Measurements from ENCODE around the gene TMEM80. TPM values are rescaled to one million over a fixed set of nuclear protein-coding genes. Genes with fewer than 3 reads are reported as not detected.
"Not testable (repeated sequence)": the region's sequence is repeated elsewhere in the genome, so short reads cannot be mapped to it uniquely, and the experiment has no call there.

TMEM80 gene
- total and polyA plus RNA-seq, 4 experiments from 2014 or later: 27.0 to 47.3 (median 38.6) TPM

DNA sequence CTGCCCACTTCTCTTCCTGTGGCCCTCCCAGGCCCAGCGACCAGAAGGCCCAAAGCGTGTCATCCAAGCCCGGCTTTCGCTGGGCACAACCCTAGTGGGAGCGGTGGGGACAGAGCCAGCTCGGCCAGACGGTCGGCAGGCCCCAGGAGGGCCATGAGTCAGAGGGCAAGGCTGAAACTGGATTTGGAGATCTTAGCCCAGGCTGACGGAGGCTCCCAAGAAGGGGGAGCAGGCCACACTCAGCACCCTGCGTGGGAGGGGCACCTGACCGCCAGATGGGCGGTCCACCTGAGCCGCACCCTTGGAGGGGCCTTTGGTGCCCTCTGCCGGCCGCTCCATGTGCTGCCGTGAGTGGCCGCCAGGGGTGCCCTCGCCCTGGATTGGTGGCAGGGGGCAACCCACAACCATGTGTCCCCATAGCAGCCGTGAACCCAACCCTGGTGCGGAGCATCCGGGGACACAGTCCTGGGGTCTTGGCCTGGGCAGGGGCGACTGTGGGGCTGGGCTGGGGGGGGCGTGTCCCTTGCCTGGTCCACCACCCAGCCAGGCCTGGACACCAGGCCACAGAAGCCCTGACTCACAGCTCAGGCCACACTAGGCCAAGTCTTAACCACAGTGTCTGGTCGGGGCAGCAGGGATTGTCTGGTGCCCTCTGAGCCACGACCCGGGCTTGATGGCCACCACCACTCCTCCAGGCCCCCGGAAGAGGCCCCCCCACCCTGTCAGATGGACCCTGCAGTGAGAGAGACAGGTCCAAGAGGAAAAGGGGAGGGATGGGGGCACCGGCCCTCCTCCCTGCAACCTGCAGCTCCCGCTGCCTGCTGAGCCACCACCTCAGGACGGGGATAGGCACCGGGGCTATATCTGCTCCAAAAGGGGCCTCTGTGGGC lies 32.5 kb downstream of the TMEM80 start:
- POLR2A ChIA-PET (ENCODE audit: partially characterized antibody): interaction anchor here (1.1 to 3.8 kb wide), 4 partner anchors 10 to 173 kb away, joined by 4 to 40 read pairs (median 26); partner anchors contain the start of genes PHRF1 and TALDO1
- Mint-ChIP-seq H3K9me3 (peaks cover 0 to under 1% (median 0%) of the 10 kb centered on the region in 8 donors), H3K27ac (no peak overlapping the region), H3K4me1 (peaks cover 4 to 13% (median 9%) of the 10 kb centered on the region in 4 donors), H3K4me3 (no peak overlapping the region), H3K36me3 (no peaks in the 10 kb centered on the region), H3K27me3 (peaks cover 1 to 2% of the 10 kb centered on the region in 2 donors)
- intact Hi-C loops (cut with micrococcal nuclease): loop anchor here (1.0 to 10.0 kb wide), 4 partner anchors 19 to 273 kb away; partner anchors contain the start of genes PTDSS2 and TALDO1
- Histone ChIP-seq H3K36me3 (ENCODE audit: insufficient read depth, low read length) (no peaks in the 10 kb centered on the region), H3K4me3 (ENCODE audit: low read length in 2 of 2) (no peak overlapping the region), H3K4me1 (ENCODE audit: insufficient read depth, low read length) (peaks cover 26% of the 10 kb centered on the region), H3K27me3 (ENCODE audit: insufficient read depth, low read length) (no peaks in the 10 kb centered on the region), H3K27ac (ENCODE audit: low read depth, low read length) (no peak overlapping the region), H3K9me3 (ENCODE audit: control insufficient read depth in 1 of 2, low read length in 2 of 2) (no peaks in the 10 kb centered on the region)
- peak; percentile 71 to 78 (median 75) for DNase-seq
- CTCF ChIA-PET (ENCODE audit: partially characterized antibody): interaction anchor here (1.1 to 4.0 kb wide), 7 partner anchors 14 to 174 kb away, joined by 4 to 41 read pairs (median 6); partner anchors contain the start of genes DEAF1 and TMEM80

DNA sequence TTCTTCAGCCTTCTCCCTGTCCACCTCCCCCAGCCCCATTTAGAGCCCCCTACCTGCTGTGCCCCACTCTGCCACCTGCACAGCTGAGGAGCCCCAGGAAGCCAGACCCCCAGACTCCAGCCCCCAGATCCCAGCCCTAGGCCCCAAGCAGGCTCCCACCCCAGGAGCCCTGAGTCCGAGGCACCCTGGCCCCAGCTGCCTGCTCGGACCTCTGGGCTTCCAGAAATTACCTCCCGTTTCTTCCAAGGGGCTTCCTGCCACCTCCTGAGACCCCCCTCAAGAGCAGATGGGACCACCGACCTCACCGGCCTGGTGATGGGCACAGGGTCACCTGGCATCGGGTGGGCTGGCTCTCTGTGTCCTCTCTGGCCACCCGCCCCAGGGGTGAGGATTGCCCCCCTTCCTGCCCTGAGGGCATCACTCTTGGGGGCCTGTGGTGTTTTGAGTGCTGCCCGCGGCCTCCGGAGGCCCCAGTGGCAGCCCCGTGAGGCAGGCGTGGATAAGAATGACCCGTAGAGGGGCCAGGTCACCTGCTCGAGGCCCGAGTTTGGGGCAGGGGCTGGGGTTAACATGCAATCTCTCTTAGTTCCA lies 33.4 kb downstream of the TMEM80 start:
- no peaks in the 10 kb centered on the region for H3K27me3 Mint-ChIP-seq
- H3K9me3 ChIP-seq (ENCODE audit: control insufficient read depth in 1 of 2, low read length in 2 of 2): no peaks in the 10 kb centered on the region
- intact Hi-C loops (cut with micrococcal nuclease): loop anchor here (1.0 to 10.0 kb wide), 4 partner anchors 18 to 274 kb away; partner anchors contain the start of genes PTDSS2 and TALDO1
- ChIA-PET CTCF (ENCODE audit: partially characterized antibody) (interaction anchor here (1.1 to 4.0 kb wide), 4 partner anchors 14 to 175 kb away, joined by 4 to 41 read pairs (median 17); partner anchors contain the start of genes DEAF1 and TMEM80), POLR2A (ENCODE audit: partially characterized antibody) (interaction anchor here (3.7 kb wide), 1 partner anchor 19 kb away, joined by 30 read pairs; the partner anchor contains the start of gene TALDO1)
- H3K4me1 Mint-ChIP-seq: peaks cover 0 to 8% (median 4%) of the 10 kb centered on the region in 4 donors
- peaks cover 26% of the 10 kb centered on the region for H3K4me1 ChIP-seq (ENCODE audit: insufficient read depth, low read length)
- no peaks in the 10 kb centered on the region for H3K27me3 ChIP-seq (ENCODE audit: insufficient read depth, low read length)
- H3K9me3 Mint-ChIP-seq: no peaks in the 10 kb centered on the region
- no peak overlapping the region for H3K27ac ChIP-seq (ENCODE audit: low read depth, low read length)
- H3K27ac Mint-ChIP-seq: no peak overlapping the region
- no peak overlapping the region for H3K4me3 ChIP-seq (ENCODE audit: low read length in 2 of 2)
- H3K36me3 ChIP-seq (ENCODE audit: insufficient read depth, low read length): no peaks in the 10 kb centered on the region
- no peak for DNase-seq
- H3K36me3 Mint-ChIP-seq: no peaks in the 10 kb centered on the region
- H3K4me3 Mint-ChIP-seq: no peak overlapping the region

- Mint-ChIP-seq H3K4me3 (peak overlapping the region in 1 of 8 donors; percentile 45), H3K4me1 (peaks cover 0 to 8% (median 4%) of the 10 kb centered on the region in 4 donors), H3K27me3 (no peaks in the 10 kb centered on the region)
Observed at GRCh38 chr11:729492-730074, 34.0 kb downstream of the TMEM80 start.

DNA sequence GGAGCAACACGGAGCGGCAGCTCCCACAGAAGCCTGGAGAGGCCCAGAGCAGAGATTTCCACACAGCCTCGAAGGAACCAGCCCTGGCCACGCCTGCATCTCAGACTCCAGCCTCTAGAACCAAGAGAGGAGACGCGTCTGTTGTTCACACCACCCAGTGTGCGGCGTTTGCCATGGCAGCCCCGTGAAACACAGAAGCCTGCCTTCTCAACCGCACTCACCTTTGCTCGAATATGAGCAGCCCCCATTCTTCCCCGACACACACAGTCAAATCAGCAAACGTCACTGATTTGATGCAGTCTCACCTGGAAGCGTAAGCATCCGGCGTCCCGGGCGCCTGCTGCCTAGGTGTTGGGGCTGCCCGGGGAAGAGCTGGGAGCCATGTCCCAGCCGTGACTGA lies 37.5 kb downstream of the TMEM80 start:
- DNase-seq: no peak
- intact Hi-C loops (cut with micrococcal nuclease): no loop called here
- Mint-ChIP-seq H3K4me3 (no peak overlapping the region), H3K36me3 (no peaks in the 10 kb centered on the region), H3K4me1 (peaks cover 11 to 15% (median 12%) of the 10 kb centered on the region in 4 donors), H3K27ac (no peak overlapping the region), H3K27me3 (no peaks in the 10 kb centered on the region), H3K9me3 (no peaks in the 10 kb centered on the region)
- no peaks in the 10 kb centered on the region for H3K36me3 ChIP-seq (ENCODE audit: insufficient read depth, low read length)
- H3K4me1 ChIP-seq (ENCODE audit: insufficient read depth, low read length): peaks cover 12% of the 10 kb centered on the region
- no peaks in the 10 kb centered on the region for H3K9me3 ChIP-seq (ENCODE audit: control insufficient read depth in 1 of 2, low read length in 2 of 2)
- CTCF ChIA-PET (ENCODE audit: partially characterized antibody): interaction anchor here (1.1 kb wide), 1 partner anchor 29 kb away, joined by 3 read pairs; no protein-coding TSS in a partner anchor
- POLR2A ChIA-PET (ENCODE audit: partially characterized antibody): no interaction called here
- H3K27ac ChIP-seq (ENCODE audit: low read depth, low read length): no peak overlapping the region
- no peak overlapping the region for H3K4me3 ChIP-seq (ENCODE audit: low read length in 2 of 2)
- H3K27me3 ChIP-seq (ENCODE audit: insufficient read depth, low read length): no peaks in the 10 kb centered on the region

More at GRCh38 chr11:729492-730074, 34.0 kb downstream of the TMEM80 start:
- Mint-ChIP-seq H3K36me3 (no peaks in the 10 kb centered on the region), H3K27ac (no peak overlapping the region), H3K9me3 (no peaks in the 10 kb centered on the region)
- POLR2A ChIA-PET (ENCODE audit: partially characterized antibody): no interaction called here
- H3K36me3 ChIP-seq (ENCODE audit: insufficient read depth, low read length): no peaks in the 10 kb centered on the region
- CTCF ChIA-PET (ENCODE audit: partially characterized antibody): interaction anchor here (1.1 to 4.0 kb wide), 3 partner anchors 9 to 175 kb away, joined by 3 to 41 read pairs (median 5); no protein-coding TSS in a partner anchor
- H3K4me3 ChIP-seq (ENCODE audit: low read length in 2 of 2): no peak overlapping the region
- no peaks in the 10 kb centered on the region for H3K9me3 ChIP-seq (ENCODE audit: control insufficient read depth in 1 of 2, low read length in 2 of 2)
- no peak overlapping the region for H3K27ac ChIP-seq (ENCODE audit: low read depth, low read length)
- H3K27me3 ChIP-seq (ENCODE audit: insufficient read depth, low read length): no peaks in the 10 kb centered on the region
- intact Hi-C loops (cut with micrococcal nuclease): loop anchor here (10.0 kb wide), 1 partner anchor 275 kb away; the partner anchor contains the start of gene PTDSS2
- no peak for DNase-seq
- H3K4me1 ChIP-seq (ENCODE audit: insufficient read depth, low read length): peaks cover 26% of the 10 kb centered on the region

DNA sequence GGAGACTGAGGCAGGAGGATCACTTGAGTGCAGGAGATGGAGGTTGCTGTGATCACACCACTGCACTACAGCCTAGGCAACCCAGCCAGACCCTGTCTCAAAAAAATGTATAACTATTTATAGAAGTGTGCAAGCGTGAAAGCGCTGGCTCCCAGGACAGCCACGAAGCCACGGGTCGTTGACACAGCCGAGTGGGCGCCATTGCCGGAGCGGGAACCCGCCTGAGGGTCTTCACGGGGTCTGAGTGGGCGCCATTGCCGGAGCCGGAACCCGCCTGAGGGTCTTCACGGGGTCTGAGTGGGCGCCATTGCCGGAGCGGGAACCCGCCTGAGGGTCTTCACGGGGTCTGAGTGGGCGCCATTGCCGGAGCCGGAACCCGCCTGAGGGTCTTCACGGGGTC lies 38.9 kb downstream of the TMEM80 start:
- CTCF ChIA-PET (ENCODE audit: partially characterized antibody): interaction anchor here (1.0 kb wide), 1 partner anchor 12 kb away, joined by 3 read pairs; no protein-coding TSS in a partner anchor
- H3K4me1 ChIP-seq (ENCODE audit: insufficient read depth, low read length): peaks cover 13% of the 10 kb centered on the region
- intact Hi-C loops (cut with micrococcal nuclease); DNase-seq; H3K9me3 ChIP-seq (ENCODE audit: control insufficient read depth in 1 of 2, low read length in 2 of 2); H3K36me3 Mint-ChIP-seq; H3K27ac Mint-ChIP-seq; H3K4me3 Mint-ChIP-seq; H3K36me3 ChIP-seq (ENCODE audit: insufficient read depth, low read length); POLR2A ChIA-PET (ENCODE audit: partially characterized antibody); H3K9me3 Mint-ChIP-seq; H3K27ac ChIP-seq (ENCODE audit: low read depth, low read length); H3K4me3 ChIP-seq (ENCODE audit: low read length in 2 of 2); H3K27me3 ChIP-seq (ENCODE audit: insufficient read depth, low read length); H3K27me3 Mint-ChIP-seq: not testable (repeated sequence)
- H3K4me1 Mint-ChIP-seq: peaks cover 11 to 17% (median 15%) of the 10 kb centered on the region in 4 donors

DNA sequence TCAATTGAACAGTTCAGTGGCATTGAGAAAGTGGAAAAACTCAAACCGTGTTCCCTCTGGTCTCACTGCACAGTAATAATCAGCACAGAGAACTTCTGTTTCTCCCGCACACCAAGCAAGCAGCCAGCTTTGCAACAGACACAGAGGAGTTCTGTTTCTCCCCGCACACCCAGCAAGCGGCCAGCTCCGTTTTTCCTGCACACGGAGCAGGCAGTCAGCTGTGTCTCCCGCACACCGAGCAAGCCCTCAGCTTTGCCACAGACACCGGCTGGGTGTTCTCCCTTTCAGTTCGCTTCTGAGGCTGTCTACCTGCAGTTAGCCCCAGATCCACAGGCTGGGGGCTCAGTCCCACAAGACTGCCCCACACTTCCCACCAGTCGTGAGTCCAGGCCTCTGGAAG lies 41.8 kb downstream of the TMEM80 start:
- no peaks in the 10 kb centered on the region for H3K27me3 ChIP-seq (ENCODE audit: insufficient read depth, low read length)
- CTCF ChIA-PET (ENCODE audit: partially characterized antibody): interaction anchor here (1.4 kb wide), 1 partner anchor 11 kb away, joined by 5 read pairs; no protein-coding TSS in a partner anchor
- H3K36me3 Mint-ChIP-seq: no peaks in the 10 kb centered on the region
- no peak overlapping the region for H3K27ac ChIP-seq (ENCODE audit: low read depth, low read length)
- peaks cover 11 to 17% (median 15%) of the 10 kb centered on the region in 4 donors for H3K4me1 Mint-ChIP-seq
- peaks cover 13% of the 10 kb centered on the region for H3K4me1 ChIP-seq (ENCODE audit: insufficient read depth, low read length)
- POLR2A ChIA-PET (ENCODE audit: partially characterized antibody): interaction anchor here (0.9 to 1.5 kb wide), 6 partner anchors 10 to 123 kb away, joined by 3 to 13 read pairs (median 4); partner anchors contain the start of genes DEAF1, TALDO1 and TMEM80
- DNase-seq: peak in 1 of 5 donors; percentile 13
- H3K9me3 Mint-ChIP-seq: no peaks in the 10 kb centered on the region
- no peaks in the 10 kb centered on the region for H3K27me3 Mint-ChIP-seq
- peak overlapping the region in 7 of 8 donors; percentile 32 to 82 (median 76) for H3K4me3 Mint-ChIP-seq
- H3K9me3 ChIP-seq (ENCODE audit: control insufficient read depth in 1 of 2, low read length in 2 of 2): no peaks in the 10 kb centered on the region
- H3K36me3 ChIP-seq (ENCODE audit: insufficient read depth, low read length): no peaks in the 10 kb centered on the region
- H3K27ac Mint-ChIP-seq: peak overlapping the region in 2 of 7 donors; percentile 70 to 77
- intact Hi-C loops (cut with micrococcal nuclease): no loop called here
- H3K4me3 ChIP-seq (ENCODE audit: low read length in 2 of 2): no peak overlapping the region
